GM21381 (cell line): ENCODE data around the gene STK35.
"Not testable (repeated sequence)": the region's sequence is repeated elsewhere in the genome, so short reads cannot be mapped to it uniquely, and the experiment has no call there.

ENCODE experiments used
- ATAC-seq: cut with Tn5 transposase; IDR thresholded peaks from one replicate; pipeline ENCODE4 v1.9.1; 2021; ENCODE audit warnings: mild to moderate bottlenecking, moderate library complexity; ENCODE audit not compliant: unreplicated experiment

STK35 gene

GRCh38 chr20:2156224-2156623 is 54.6 kb downstream of the STK35 start:
- ATAC-seq = no peak

- ATAC-seq = no peak
These were observed 55.3 kb downstream of the STK35 start for GRCh38 chr20:2156666-2157624.

GRCh38 chr20:2162125-2162822 is 60.6 kb downstream of the STK35 start:
- no peak for ATAC-seq

GRCh38 chr20:2162823-2163166 is 61.2 kb downstream of the STK35 start:
- ATAC-seq = no peak

GRCh38 chr20:2163312-2163711 is 61.7 kb downstream of the STK35 start:
- ATAC-seq = no peak

GRCh38 chr20:2163757-2164156 is 62.1 kb downstream of the STK35 start:
- ATAC-seq = no peak

- ATAC-seq = no peak
These were observed 62.8 kb downstream of the STK35 start for GRCh38 chr20:2164421-2164820.

GRCh38 chr20:2164966-2165365 is 63.3 kb downstream of the STK35 start:
- ATAC-seq = no peak

GRCh38 chr20:2165871-2166270 is 64.2 kb downstream of the STK35 start:
- no peak for ATAC-seq

GRCh38 chr20:2167112-2167511 is 65.5 kb downstream of the STK35 start:
- no peak for ATAC-seq

GRCh38 chr20:2168946-2169345 is 67.3 kb downstream of the STK35 start:
- ATAC-seq = no peak

GRCh38 chr20:2169456-2170088 is 67.9 kb downstream of the STK35 start:
- ATAC-seq = no peak

GRCh38 chr20:2170404-2170803 is 68.8 kb downstream of the STK35 start:
- no peak for ATAC-seq

- no peak for ATAC-seq
These were observed 69.7 kb downstream of the STK35 start for GRCh38 chr20:2171266-2171790.

GRCh38 chr20:2171840-2172239 is 70.2 kb downstream of the STK35 start:
- ATAC-seq = not testable (repeated sequence)

- no peak for ATAC-seq
These were observed 70.9 kb downstream of the STK35 start for GRCh38 chr20:2172305-2173175.

- ATAC-seq = no peak
These were observed 71.6 kb downstream of the STK35 start for GRCh38 chr20:2173186-2173585.

- no peak for ATAC-seq
These were observed 72.4 kb downstream of the STK35 start for GRCh38 chr20:2174067-2174466.

GRCh38 chr20:2176946-2177345 is 75.3 kb downstream of the STK35 start:
- no peak for ATAC-seq
